Measurements from ENCODE around the gene SPSB4. TPM values are rescaled to one million over a fixed set of nuclear protein-coding genes. Genes with fewer than 3 reads are reported as not detected.
A peak's percentile ranks its signal among the peaks of the same experiment; 100 is the strongest.

The SPSB4 gene
- total and polyA plus RNA-seq, 12 donors, result 2.1 to 8.7 (median 3.8) TPM

- ATAC-seq, result no peak
- H3K4me3 ChIP-seq, result no peak overlapping the region
- DNase-seq, result no peak
- intact Hi-C loops (cut with DNase I), result no loop called here
- 87 to 90% methylated on average over 3 of the region's 3 CpGs for whole genome bisulfite sequencing, 2 donors
- H3K36me3 ChIP-seq, result no peaks in the 10 kb centered on the region
- TF ChIP-seq CTCF (IDR thresholded peaks at IDR 0.05), result no peak
- H3K4me1 ChIP-seq, result peaks cover 0 to 42% (median 25%) of the 10 kb centered on the region in 9 donors
- no peaks in the 10 kb centered on the region for H3K9me3 ChIP-seq
- H3K27me3 ChIP-seq, result no peaks in the 10 kb centered on the region
- no peak overlapping the region for H3K27ac ChIP-seq
Measured at GRCh38 chr3:141085343-141086070, 34.4 kb downstream of the SPSB4 start.

GRCh38 chr3:141086188-141086587 is 35.0 kb downstream of the SPSB4 start:
- no peak for TF ChIP-seq CTCF (IDR thresholded peaks at IDR 0.05)
- ATAC-seq (no peak), DNase-seq (no peak)
- no peaks in the 10 kb centered on the region for H3K9me3 ChIP-seq
- no peak overlapping the region for H3K4me3 ChIP-seq
- H3K36me3 ChIP-seq, result no peaks in the 10 kb centered on the region
- intact Hi-C loops (cut with DNase I), result no loop called here
- peaks cover 0 to 42% (median 27%) of the 10 kb centered on the region in 9 donors for H3K4me1 ChIP-seq
- WGBS, 2 donors, result 33 to 49% methylated on average over 1 of the region's 1 CpG
- no peaks in the 10 kb centered on the region for H3K27me3 ChIP-seq
- no peak overlapping the region for H3K27ac ChIP-seq

GRCh38 chr3:141087076-141087777 is 36.1 kb downstream of the SPSB4 start:
- no peak overlapping the region for H3K27ac ChIP-seq
- no peak for TF ChIP-seq CTCF (IDR thresholded peaks at IDR 0.05)
- DNase-seq (no peak), ATAC-seq (peak in 1 of 8 donors; percentile 25)
- H3K36me3 ChIP-seq, result no peaks in the 10 kb centered on the region
- WGBS, 2 donors, result 66 to 70% methylated on average over 8 of the region's 8 CpGs
- H3K4me1 ChIP-seq, result peaks cover 0 to 48% (median 28%) of the 10 kb centered on the region in 9 donors
- intact Hi-C loops (cut with DNase I), result no loop called here
- H3K27me3 ChIP-seq, result no peaks in the 10 kb centered on the region
- no peak overlapping the region for H3K4me3 ChIP-seq
- H3K9me3 ChIP-seq, result no peaks in the 10 kb centered on the region

- ATAC-seq, result no peak
- no peak overlapping the region for H3K27ac ChIP-seq
- no peak for TF ChIP-seq CTCF (IDR thresholded peaks at IDR 0.05)
- no peak for DNase-seq
- H3K36me3 ChIP-seq, result no peaks in the 10 kb centered on the region
- peaks cover 0 to 48% (median 28%) of the 10 kb centered on the region in 9 donors for H3K4me1 ChIP-seq
- no peaks in the 10 kb centered on the region for H3K9me3 ChIP-seq
- 80 to 82% methylated on average over 6 of the region's 6 CpGs for WGBS, 2 donors
- intact Hi-C loops (cut with DNase I), result no loop called here
- no peaks in the 10 kb centered on the region for H3K27me3 ChIP-seq
- no peak overlapping the region for H3K4me3 ChIP-seq
Measured at GRCh38 chr3:141087778-141088130, 36.6 kb downstream of the SPSB4 start.

All from heart right ventricle (tissue), 16 donors.